ENCODE measurements around the gene SYNE4. TPM values are rescaled to one million over a fixed set of nuclear protein-coding genes. Genes with fewer than 3 reads are reported as not detected.
A peak's percentile ranks its signal among the peaks of the same experiment; 100 is the strongest.

The SYNE4 gene
- total RNA-seq, 4 donors from 2014 or later: 0.24 to 1.7 TPM; not detected in 2

GRCh38 chr19:36030264-36031148 is 21.9 kb upstream of the SYNE4 start:
- TF ChIP-seq POLR2A (IDR thresholded peaks at IDR 0.05) (no peak), CTCF (IDR thresholded peaks at IDR 0.05) (no peak)
- no peak for DNase-seq
- Histone ChIP-seq H3K4me1 (no peaks in the 10 kb centered on the region), H3K27me3 (no peaks in the 10 kb centered on the region), H3K9me3 (no peaks in the 10 kb centered on the region), H3K27ac (no peak overlapping the region), H3K36me3 (no peaks in the 10 kb centered on the region), H3K4me3 (no peak overlapping the region)
- intact Hi-C loops (cut with DNase I; ENCODE audit: low total_unique reads): no loop called here

GRCh38 chr19:36028313-36029041 is 19.9 kb upstream of the SYNE4 start:
- TF ChIP-seq CTCF (IDR thresholded peaks at IDR 0.05) (no peak), POLR2A (IDR thresholded peaks at IDR 0.05) (no peak)
- intact Hi-C loops (cut with DNase I; ENCODE audit: low total_unique reads): no loop called here
- Histone ChIP-seq H3K9me3 (no peaks in the 10 kb centered on the region), H3K36me3 (no peaks in the 10 kb centered on the region), H3K4me3 (no peak overlapping the region), H3K27me3 (no peaks in the 10 kb centered on the region), H3K27ac (peak overlapping the region in 1 of 2 donors; percentile 14), H3K4me1 (no peaks in the 10 kb centered on the region)
- DNase-seq: no peak

GRCh38 chr19:36027696-36028095 is 19.1 kb upstream of the SYNE4 start:
- Histone ChIP-seq H3K36me3 (no peaks in the 10 kb centered on the region), H3K9me3 (no peaks in the 10 kb centered on the region), H3K4me1 (no peaks in the 10 kb centered on the region), H3K27me3 (no peaks in the 10 kb centered on the region), H3K4me3 (no peak overlapping the region), H3K27ac (no peak overlapping the region)
- no peak for DNase-seq
- TF ChIP-seq POLR2A (IDR thresholded peaks at IDR 0.05): no peak
- no peak for TF ChIP-seq CTCF (IDR thresholded peaks at IDR 0.05)
- intact Hi-C loops (cut with DNase I; ENCODE audit: low total_unique reads): no loop called here

- TF ChIP-seq CTCF (IDR thresholded peaks at IDR 0.05) (no peak), POLR2A (IDR thresholded peaks at IDR 0.05) (no peak)
- Histone ChIP-seq H3K27me3 (no peaks in the 10 kb centered on the region), H3K27ac (no peak overlapping the region), H3K36me3 (no peaks in the 10 kb centered on the region), H3K9me3 (no peaks in the 10 kb centered on the region), H3K4me3 (no peak overlapping the region), H3K4me1 (no peaks in the 10 kb centered on the region)
- intact Hi-C loops (cut with DNase I; ENCODE audit: low total_unique reads): no loop called here
- no peak for DNase-seq
Measured at GRCh38 chr19:36026091-36026876, 17.7 kb upstream of the SYNE4 start.

Data from uterus (tissue), 4 donors.